Jurkat, Clone E6-1 (cell line): ENCODE measurements around the gene SERPINB6.

ENCODE experiments used
- DNase-seq: peaks from one replicate; pipeline ENCODE4 v3.0.0-alpha.2; 2011; ENCODE audit warnings: low read depth, low spot score
- H3K4me3 ChIP-seq: 2 replicates; pipeline ENCODE4 v1.5.1; 2011; ENCODE audit warnings: mild to moderate bottlenecking, low read length, control low read depth, moderate library complexity

SERPINB6 gene

GRCh38 chr6:3001146-3001772 lies 29.9 kb upstream of the SERPINB6 start:
- DNase-seq = no peak
- H3K4me3 ChIP-seq = no peak overlapping the region

DNA sequence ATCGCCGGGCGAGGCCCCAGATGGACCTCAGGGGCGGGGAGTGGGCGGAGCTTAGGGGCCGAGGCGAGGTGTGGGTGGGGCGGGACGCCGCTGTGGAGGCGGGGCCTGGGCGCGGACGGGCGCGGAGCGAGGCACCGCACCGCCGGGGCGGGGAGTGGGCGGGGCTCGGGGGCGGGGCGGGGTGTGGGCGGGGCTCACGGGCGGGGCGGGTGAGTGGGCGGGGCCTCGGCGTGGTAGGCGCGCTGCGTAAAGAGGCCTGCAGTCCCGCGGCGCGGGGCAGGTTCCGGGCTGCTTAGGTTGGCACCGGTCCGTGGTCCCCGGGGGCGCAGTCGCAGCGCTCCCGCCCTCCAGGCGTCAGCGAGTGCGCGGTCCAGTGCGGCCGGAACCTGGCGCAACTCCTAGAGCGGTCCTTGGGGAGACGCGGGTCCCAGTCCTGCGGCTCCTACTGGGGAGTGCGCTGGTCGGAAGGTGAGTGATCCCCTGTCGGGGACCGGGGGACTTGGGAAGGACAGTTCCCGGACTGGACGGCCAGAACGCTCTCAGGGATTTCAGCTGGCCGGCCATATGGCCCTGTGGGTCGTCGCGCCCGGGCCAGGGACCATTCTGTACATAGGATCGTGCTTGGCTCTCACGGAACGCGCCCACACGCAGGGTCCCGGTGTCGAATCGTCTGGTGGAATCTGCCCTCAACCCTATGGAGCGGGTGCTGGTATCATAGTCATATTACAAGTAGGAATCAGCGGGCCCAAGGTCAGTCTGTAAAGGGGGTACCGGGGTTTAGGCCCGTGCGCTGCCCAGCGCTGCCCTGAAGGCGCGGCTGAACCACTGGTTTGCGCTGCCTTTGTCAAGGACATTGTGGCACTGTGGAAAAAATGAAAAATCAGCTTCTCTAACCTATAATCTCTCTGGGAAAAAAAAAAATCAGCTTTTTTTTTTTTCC lies 28.5 kb upstream of the SERPINB6 start, which contains the start of gene NQO2:
NQO2 (plus strand) TSS at position 277 of the 940 bp plus-strand sequence. CDS start 6,659 bp downstream, outside the sequence.
- DNase-seq = peak; percentile 53
- H3K4me3 ChIP-seq = peak within 1 kb of the TSS; percentile 86

DNA sequence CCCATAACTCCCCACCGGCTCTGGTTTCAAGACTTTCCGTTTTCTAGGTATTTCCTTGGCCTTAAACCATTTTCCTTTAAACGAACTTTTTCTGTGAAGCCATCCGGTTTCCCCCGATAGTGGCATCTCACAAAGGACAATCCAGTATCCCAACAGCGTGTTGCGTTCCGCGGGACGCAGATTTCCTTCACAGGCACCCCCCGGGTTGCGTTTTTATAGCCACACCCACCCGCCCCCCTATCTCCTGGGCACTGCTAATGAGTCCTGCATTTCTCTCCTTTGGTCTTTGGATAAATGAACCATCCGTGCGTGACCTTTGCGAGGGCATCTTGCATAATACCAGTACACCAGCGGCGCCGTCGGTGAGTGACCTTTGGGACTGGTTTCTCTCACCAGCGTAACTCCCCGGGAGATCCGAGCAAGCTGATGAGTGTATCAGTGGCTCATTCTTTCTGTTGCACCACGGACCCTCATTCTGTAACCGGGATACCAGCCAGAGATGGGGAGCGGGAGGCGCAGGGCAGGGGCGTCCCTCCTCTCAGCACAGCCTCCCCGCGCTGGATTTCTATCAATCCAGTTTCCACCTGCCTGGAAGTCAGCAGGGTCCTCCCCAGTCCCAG lies 27.7 kb upstream of the SERPINB6 start:
- no peak for DNase-seq
- peak overlapping the region; percentile 76 for H3K4me3 ChIP-seq

GRCh38 chr6:2998249-2998997 lies 27.1 kb upstream of the SERPINB6 start:
- peak overlapping the region; percentile 76 for H3K4me3 ChIP-seq
- DNase-seq = peak; percentile 54

DNA sequence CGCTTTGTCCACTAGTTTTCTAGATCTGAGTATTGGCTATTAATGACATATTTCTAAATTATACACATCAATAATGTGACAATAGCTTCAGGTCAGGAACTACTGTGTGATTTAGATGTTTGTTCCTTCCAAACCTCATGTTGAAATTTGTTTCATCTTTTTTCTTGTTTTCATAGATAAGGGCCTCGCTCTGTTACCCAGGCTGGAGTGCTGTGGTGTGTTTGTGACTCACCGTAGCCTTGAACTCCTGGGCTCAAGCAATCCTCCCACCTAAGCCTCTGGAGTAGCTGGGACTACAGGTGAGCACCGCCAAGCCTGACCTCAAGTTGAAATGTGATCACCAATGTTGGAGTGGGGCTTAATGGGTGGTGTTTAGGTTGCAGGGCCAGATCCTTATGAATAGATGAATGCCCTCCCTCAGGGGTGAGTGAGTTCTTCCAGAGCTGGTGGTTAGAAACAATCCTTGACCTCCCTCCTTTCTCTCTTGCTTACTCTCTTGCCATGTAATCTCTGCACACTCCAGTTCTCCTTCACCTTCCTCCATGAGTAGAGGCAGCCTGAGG lies 22.5 kb upstream of the SERPINB6 start:
- no peak overlapping the region for H3K4me3 ChIP-seq
- no peak for DNase-seq

DNA sequence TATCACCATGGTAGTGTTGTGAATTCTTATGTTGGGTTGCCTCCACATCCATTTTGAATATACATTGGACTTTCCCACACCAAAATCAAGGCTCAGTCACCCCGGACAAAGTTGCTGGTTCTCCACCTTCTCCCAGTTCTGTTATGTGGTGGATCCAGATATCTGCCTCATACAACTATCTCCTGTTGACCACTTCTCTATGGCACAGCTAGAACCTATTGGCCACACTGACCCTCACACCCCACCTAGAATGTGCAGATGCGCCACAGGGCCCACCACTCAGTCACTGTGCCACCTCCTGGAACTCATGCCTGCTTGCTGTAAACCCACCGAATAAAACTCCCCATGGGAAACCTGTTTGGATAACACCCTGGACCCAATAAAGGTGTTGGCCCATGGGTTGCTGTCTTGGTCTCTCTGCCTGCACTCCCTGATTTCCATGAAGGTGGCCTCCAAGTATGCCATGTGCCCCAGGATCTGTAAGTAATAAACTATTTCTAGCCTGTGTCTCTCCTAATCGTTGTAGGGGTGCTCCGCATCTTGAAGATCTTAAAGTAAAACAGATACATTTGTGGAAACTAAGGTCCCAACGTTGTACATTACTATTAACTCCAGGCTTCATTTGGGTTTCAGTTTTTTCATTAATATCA lies 21.1 kb upstream of the SERPINB6 start:
- no peak overlapping the region for H3K4me3 ChIP-seq

GRCh38 chr6:2990932-2991506 lies 19.7 kb upstream of the SERPINB6 start:
- no peak overlapping the region for H3K4me3 ChIP-seq

More for the DNA sequence above, 21.1 kb upstream of the SERPINB6 start:
- DNase-seq = no peak

GRCh38 chr6:2990248-2990931 lies 19.0 kb upstream of the SERPINB6 start:
- peak overlapping the region; percentile 86 for H3K4me3 ChIP-seq
- DNase-seq = no peak

More at GRCh38 chr6:2990932-2991506, 19.7 kb upstream of the SERPINB6 start:
- DNase-seq = no peak

- DNase-seq = peak; percentile 93
- H3K4me3 ChIP-seq = peak overlapping the region; percentile 86
Observed at GRCh38 chr6:2989332-2990247, 18.2 kb upstream of the SERPINB6 start.

- H3K4me3 ChIP-seq = peak overlapping the region; percentile 86
- DNase-seq = peak; percentile 54
Observed at GRCh38 chr6:2988426-2989331, 17.3 kb upstream of the SERPINB6 start.

GRCh38 chr6:2988094-2988425 lies 16.7 kb upstream of the SERPINB6 start:
- peak overlapping the region; percentile 86 for H3K4me3 ChIP-seq
- DNase-seq = no peak

GRCh38 chr6:2986722-2987221 lies 15.4 kb upstream of the SERPINB6 start:
- no peak overlapping the region for H3K4me3 ChIP-seq
- no peak for DNase-seq

DNA sequence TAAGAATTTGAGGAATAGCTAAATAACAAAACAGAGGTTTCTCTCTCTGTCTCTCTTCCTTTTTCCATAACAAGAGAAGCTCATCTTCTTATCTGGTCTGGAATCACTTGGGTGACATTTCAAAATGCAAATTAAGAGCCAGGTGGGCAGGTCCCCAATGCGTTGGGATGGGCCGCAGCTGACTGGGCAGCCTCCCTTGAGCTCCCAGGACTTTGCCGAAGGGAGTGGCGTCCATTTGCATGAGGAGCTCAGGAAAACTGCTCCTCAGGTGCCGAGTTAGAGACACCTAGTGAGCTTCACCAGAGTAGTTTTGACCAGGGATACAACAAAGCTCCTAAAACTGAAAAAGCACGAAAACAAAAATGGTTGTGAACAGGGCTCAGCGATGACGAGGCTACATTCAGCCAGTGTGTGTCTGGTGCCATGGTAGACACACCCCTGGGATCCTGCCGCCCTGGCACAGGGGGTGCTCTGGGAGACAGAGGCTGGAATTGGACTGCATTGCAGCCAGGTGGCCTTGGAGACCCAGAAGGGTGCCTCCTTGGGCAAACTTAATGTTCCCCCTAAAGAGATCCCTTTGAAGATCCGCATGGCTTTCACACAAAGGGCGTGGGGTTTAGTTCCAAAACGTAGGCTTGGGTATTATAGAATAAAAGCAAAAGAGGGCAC lies 13.5 kb upstream of the SERPINB6 start:
- no peak for DNase-seq
- H3K4me3 ChIP-seq = no peak overlapping the region

DNA sequence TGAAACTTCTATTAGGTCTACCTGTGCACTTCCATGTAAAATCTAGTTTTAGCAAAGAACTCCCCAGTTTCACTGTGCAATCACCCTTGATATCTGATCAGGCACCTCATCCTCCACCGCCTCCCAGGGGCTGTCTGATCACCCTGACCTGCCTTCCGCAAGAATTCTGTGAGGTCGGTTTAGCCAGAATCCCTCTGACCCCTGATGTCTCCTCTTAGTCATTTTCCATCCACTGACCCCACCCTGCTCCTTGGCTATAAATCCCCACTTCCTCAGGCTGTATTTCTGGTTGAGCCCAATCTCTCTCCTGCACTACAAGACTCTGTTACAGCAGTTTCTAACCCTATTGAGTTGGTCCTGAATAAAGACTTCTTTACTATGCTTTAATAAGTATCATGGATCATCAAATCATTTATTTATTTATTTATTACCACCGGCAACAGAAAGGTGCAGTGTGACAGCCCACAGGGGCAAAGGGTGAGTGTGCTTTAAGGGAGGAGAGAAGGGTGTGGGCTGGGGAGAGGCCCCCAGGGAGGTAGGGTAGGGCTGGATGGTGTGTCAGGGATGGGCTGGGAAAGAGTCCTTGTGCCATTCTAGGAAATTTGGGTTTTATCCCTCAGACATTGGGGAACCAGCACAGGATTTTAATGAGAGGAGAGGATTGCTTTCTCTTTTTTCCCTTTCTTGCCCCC lies 11.2 kb upstream of the SERPINB6 start:
- no peak overlapping the region for H3K4me3 ChIP-seq
- DNase-seq = no peak
